ENCODE measurements around the gene CCM2.
A peak's percentile ranks its signal among the peaks of the same experiment; 100 is the strongest.

CCM2 gene

DNA sequence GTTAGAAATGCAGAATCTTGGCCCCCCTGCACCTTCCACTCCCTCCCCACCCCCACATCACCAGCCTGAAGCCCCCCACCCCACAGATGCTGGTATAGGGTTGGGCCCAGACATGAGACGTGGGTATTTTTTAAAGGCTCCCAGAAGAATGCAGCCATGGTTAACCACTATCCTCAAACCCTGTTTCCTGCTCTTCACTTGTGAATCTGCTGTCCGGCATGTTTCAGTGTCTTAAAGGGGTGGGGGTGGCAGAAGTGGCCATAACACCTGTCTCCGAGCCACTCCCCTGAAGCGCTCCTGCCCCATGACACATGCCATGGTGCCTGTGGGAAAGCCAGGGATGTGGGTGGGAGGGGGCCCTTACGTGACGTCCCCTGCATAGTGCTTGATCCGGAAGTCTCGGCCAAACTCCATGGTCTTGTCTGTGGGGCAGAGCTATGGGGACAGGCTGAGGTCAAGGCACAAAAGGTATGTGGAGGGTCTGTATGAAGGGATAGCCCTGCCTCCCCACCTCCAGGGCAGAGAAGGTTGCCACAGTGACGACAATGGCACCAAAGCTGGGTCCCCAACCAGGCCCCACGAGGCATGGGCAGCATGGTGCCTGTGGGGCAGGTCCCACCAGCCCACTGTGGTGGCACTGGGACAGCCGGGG lies 30.8 kb upstream of the CCM2 start:
- peak; percentile 9 for DNase-seq

- DNase-seq = peak; percentile 20
Measured at GRCh38 chr7:44969701-44970522, 30.1 kb upstream of the CCM2 start.

- DNase-seq = peak; percentile 21
Measured at GRCh38 chr7:44970523-44971051, 29.4 kb upstream of the CCM2 start.

- DNase-seq = peak; percentile 9
Measured at GRCh38 chr7:44971188-44971901, 28.7 kb upstream of the CCM2 start.

DNA sequence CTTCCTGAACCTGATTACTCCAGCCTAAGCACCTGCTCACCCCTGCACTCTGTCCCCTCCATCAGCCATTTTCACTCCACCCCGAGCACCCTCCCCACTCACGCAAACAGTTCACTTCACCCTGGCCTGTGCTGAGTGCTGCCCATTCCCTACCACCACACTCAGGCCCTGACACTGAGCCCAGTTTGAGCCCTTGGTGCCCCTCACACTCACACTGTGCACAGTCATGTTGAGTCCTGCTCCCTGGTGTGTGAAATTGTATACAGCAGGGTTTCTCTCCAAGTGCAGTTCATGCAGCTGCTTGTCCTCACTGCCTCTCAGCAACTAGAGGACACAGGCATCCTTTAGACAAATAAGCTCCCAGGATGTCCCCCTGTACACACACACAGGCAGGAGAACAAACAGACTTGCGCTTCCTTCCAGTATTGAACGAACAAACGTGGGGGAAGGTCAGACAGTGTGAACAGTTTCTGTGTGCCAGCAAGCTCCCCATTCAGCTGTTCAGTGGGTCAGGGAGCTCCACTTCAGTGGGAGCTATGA lies 28.0 kb upstream of the CCM2 start:
- peak; percentile 10 for DNase-seq

DNA sequence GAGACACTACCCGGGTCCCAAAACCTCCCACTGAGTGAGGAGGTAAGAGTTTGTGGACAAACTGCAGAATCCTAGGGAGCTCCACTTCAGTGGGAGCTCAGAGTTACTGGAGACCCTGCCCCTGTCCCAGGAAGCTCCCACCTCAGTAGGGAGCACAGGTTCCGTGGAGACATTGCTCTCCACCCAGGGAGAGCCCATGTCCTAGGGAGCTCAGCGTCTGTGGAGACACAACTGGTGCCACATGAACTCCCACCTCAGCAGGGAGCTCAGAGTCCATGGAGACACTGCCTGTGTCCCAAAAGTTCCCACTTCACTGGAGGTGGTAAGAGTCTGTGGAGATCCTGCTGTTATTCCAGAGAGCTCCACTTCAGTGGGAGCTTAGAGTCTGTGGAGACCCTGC lies 27.4 kb upstream of the CCM2 start:
- no peak for DNase-seq

DNA sequence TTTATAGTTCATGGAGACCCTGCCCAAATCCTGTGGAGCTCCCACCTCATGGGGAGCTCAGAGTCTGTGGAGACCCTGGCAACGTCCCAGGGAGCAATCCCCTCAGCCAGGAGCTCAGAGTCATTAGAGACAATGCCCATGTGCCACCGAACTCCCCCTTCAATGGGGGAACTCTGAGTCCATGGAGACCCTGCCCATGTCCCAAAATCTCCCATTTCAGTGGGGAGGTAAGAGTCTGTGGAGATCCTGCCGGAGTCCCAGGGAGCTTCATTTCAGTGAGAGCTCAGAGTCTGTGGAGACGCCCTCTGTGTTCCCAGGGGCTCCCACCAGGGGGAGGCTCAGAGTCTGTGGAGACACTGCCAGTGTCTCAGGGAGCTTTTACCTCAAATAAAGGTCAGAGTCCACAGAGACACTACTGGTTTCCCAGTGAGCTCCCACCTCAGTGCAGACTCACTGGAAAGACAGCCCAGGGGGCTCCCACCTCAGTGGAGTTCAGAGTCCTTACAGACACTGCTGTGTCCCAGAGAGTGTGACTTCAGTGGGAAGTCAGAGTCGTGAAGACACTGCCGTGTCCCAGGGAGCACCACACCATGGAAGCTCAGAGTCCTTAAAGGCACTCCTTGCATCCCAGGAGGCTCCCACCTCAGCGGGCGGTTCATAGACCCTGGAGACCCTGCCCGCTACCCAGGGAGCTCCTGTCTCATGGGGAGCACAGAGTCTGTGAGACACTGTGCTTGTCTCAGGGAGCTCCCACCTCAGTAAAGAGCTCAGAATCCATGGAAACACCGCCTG lies 26.2 kb upstream of the CCM2 start:
- DNase-seq = peak; percentile 62

DNA sequence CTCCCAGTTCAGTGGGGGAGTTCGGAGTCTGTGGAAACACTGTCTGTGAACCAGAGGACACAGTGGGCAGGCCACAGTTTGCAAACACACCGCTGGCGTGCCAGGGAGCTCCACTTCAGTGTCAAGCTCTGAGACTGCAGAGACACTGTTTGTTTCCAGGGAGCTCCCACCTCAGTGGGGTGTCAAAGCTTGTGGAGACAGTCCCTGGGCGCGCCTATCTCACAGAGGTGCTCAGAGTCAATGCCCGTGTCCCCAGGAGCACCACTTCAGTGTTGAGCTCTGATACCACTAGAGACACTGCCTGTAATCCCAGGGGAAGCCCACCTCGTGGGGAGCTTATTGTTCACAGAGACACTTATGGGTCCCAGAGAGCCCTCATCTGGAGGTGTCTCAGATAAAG lies 25.5 kb upstream of the CCM2 start:
- no peak for DNase-seq

DNA sequence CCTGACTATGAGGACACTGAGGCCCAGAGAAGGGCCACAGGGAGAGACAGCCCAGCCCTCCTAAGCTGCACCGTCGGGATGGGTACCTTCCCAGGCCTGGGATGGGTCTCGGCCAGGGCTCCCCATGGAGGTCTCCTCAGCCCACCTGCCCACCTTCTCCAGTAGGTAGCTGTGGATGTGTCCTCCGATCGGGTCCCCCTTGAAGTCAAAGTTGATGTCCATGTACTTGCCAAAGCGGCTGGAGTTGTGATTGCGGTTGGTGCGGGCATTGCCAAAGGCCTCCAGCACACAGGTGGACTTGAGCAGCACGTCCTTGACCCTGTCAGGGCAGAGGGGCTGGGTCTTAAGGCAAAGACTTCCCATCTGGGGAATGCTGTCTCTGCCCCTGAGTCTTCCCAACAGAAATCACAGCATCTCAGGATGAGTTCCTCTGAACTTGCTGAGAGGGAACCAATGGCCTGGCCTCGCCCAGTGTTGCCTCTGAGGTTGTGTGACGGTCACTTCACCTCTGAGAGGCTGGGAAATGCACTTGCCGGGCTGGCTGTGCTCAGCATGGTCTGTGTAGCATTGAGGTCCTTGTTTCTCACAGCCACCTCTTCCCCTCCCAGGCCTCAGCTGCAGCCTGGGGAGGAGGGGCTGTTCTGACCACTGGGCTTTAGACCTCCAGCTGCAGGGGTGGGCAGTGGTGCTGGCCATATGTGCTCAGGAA lies 24.5 kb upstream of the CCM2 start:
- no peak for DNase-seq

GRCh38 chr7:44976040-44976745 lies 23.8 kb upstream of the CCM2 start:
- no peak for DNase-seq

- DNase-seq = no peak
Measured at GRCh38 chr7:44976746-44977196, 23.2 kb upstream of the CCM2 start.

DNA sequence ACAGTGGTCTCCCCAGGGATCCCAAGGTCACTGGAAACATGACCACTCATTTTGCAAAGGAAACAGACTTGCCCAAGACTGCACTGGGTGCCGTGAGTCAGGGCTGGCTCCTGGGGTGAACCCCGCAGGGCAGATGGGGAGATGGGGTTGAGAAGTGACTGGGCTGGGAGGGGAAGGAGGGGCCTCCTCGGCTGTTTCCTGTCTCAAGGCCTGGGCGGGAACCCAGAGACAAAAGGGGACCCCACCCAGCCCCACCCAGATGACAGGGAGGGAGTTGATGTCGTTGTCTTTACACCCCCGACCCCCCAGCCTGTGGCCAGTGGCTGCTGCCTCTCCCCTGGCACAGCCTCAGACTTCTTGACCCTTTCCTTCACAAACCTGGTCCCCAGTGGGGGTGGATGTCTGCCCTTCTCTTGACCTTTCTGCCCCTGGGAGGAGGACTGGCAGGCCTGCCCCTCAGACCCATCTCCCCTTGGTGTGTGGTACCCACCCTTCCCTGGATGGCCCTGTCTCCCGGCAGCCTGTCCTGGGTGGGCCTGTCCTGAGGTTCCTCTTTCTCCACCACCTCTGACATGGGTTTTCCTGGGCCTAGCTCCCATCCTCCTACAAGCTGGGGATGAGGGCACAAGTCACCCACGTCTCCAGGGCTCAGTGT lies 22.6 kb upstream of the CCM2 start:
- peak; percentile 90 for DNase-seq

- peak; percentile 47 for DNase-seq
Measured at GRCh38 chr7:44977959-44978335, 22.1 kb upstream of the CCM2 start.

GRCh38 chr7:44978511-44979366 lies 21.3 kb upstream of the CCM2 start, which contains the start of gene MYO1G:
Gene MYO1G, minus strand, starts transcription at chr7:44979015. Its CDS starts 54 bp downstream, at chr7:44978961.
- peak; percentile 94 for DNase-seq

GRCh38 chr7:44979481-44980392 lies 20.3 kb upstream of the CCM2 start:
- DNase-seq = peak; percentile 32

DNA sequence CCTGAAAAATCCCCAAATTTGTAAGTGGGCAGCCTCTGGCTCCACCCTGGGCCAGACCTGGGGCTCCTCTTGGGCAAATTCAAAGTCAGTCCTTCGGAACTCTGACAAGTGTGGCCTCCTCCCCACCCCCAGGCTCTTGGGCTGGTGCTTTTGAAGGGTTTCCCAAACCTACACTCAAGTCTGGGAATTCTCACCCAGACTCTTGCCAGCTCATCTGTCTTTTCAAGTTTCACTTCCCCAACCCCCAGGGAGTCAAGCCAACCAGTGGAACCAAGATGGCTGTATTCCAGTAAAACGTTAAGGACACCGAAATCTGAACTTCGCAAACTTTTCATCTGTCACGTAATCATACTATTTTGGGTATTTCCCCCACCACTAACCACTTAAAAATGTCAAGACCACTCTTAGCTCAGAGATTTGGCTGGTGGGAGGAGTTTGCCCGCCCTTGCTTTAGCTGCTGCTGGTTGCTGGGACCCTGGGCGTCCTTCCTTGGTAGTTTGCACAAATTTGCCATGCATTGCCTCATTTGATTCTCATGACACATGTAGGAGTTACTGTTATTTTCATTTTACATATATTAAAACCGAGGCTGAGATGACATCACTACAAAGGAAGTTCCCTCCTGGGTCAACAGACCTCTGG lies 19.5 kb upstream of the CCM2 start:
- DNase-seq = peak; percentile 92

GRCh38 chr7:44981035-44981706 lies 18.8 kb upstream of the CCM2 start:
- peak; percentile 74 for DNase-seq
